ENCODE results near the gene TNFRSF12A. TPM values are rescaled to one million over a fixed set of nuclear protein-coding genes. Genes with fewer than 3 reads are reported as not detected.
"Not testable (repeated sequence)": the region's sequence is repeated elsewhere in the genome, so short reads cannot be mapped to it uniquely, and the experiment has no call there.

TNFRSF12A gene
- polyA plus RNA-seq, 3 donors from 2014 or later, result 1.2 to 1.4 (median 1.4) TPM

DNA sequence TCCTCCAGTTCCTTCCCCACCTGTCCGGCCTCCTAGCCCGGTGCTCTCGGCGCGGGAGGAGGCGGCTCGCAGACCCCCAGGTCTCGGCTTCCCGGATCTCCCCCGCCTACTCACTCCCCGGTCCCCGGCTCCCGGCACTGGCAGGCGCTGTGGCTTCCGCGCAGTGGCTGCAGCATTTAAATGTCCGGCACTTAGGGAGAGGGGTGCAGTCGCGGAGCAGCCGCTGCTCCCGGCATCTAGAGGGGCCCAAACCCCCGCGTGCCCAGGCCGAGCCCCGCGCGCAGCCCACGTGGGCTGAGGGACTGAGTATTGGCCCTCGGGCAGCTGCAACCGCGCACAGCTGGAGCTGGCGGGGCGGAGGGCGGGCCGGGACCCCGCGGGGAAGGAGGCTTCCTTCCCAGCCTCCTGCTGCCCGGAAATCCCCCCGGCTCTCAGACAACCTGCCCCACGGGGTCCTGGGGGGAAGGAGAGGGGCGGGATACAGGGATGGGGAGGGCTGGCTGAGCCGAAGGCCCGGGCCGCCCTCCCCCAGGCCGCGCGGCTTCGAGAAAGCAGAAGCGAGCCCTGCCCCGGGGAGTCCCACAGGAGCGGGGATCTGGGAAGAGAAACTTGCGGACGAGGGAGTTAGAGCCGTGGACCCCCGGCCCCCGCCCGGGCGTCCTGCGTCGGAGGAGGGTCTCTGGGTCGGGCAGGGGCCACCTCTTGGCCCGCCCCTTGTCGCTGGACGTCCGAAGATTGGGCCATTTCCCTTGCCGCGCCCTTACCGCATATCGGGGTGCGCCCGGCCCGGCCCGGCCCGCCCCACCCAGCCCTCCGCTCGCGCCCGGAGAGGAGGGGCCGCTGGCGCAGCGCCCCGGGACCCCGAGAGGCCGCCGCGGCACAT lies 25.8 kb downstream of the TNFRSF12A start, which contains the start of gene MMP25:
MMP25 (plus strand) TSS at position 804 of the 883 bp plus-strand sequence. CDS start 357 bp downstream, outside the sequence.
- no peak for DNase-seq

GRCh38 chr16:3046641-3047386 lies 26.6 kb downstream of the TNFRSF12A start:
- H3K4me3 Mint-ChIP-seq, result peak overlapping the region in 4 of 5 donors; percentile 18 to 54 (median 41)

More for the DNA sequence above, 25.8 kb downstream of the TNFRSF12A start, which contains the start of gene MMP25:
- Mint-ChIP-seq H3K4me3 (peak within 1 kb of the TSS; percentile 62 to 80 (median 76)), H3K27me3 (ENCODE audit: low read depth in 3 of 3) (peaks cover 22 to 32% (median 29%) of the 10 kb centered on the region in 3 donors), H3K4me1 (peaks cover 26 to 30% of the 10 kb centered on the region in 2 donors), H3K9me3 (no peaks in the 10 kb centered on the region), H3K27ac (no peak within 1 kb of the TSS), H3K36me3 (no peaks in the 10 kb centered on the region)

GRCh38 chr16:3047387-3047720 lies 27.2 kb downstream of the TNFRSF12A start:
- peak overlapping the region in 3 of 5 donors; percentile 20 to 63 (median 55) for H3K4me3 Mint-ChIP-seq
- peaks cover 0 to 4% (median 0%) of the 10 kb centered on the region in 3 donors for H3K36me3 Mint-ChIP-seq
- H3K4me1 Mint-ChIP-seq, result peaks cover 37 to 39% of the 10 kb centered on the region in 2 donors
- no peak overlapping the region for H3K27ac Mint-ChIP-seq
- no peak for DNase-seq
- no peaks in the 10 kb centered on the region for H3K9me3 Mint-ChIP-seq
- H3K27me3 Mint-ChIP-seq (ENCODE audit: low read depth in 3 of 3), result peaks cover 22 to 29% (median 27%) of the 10 kb centered on the region in 3 donors

More at GRCh38 chr16:3046641-3047386, 26.6 kb downstream of the TNFRSF12A start:
- Mint-ChIP-seq H3K27ac (no peak overlapping the region), H3K9me3 (no peaks in the 10 kb centered on the region), H3K27me3 (ENCODE audit: low read depth in 3 of 3) (peaks cover 22 to 29% (median 29%) of the 10 kb centered on the region in 3 donors), H3K36me3 (no peaks in the 10 kb centered on the region), H3K4me1 (peaks cover 32 to 35% of the 10 kb centered on the region in 2 donors)
- DNase-seq, result no peak

GRCh38 chr16:3049921-3050481 lies 29.8 kb downstream of the TNFRSF12A start:
- peaks cover 49% of the 10 kb centered on the region in 2 donors for H3K4me1 Mint-ChIP-seq

DNA sequence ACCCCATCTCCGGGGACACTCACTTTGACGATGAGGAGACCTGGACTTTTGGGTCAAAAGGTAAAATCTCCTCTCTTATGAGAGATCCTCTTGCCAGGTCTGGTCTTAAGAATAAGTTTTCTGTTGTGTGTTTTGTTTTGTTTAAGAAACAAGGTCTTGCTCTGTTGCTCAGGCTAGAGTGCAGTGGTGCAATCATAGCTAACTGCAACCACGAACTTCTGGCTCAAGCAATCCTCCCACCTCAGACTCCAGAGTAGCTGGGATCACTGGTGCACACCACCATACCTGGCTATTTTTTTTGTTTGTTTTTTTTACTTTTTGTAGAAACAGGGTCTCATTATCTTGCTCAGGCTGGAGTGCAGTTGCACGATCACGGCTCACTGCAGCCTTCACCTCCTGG lies 30.3 kb downstream of the TNFRSF12A start:
- no peak for DNase-seq
- H3K36me3 Mint-ChIP-seq, result peaks cover 6 to 17% (median 7%) of the 10 kb centered on the region in 3 donors
- H3K4me3 Mint-ChIP-seq, result no peak overlapping the region
- H3K27ac Mint-ChIP-seq, result no peak overlapping the region
- H3K27me3 Mint-ChIP-seq (ENCODE audit: low read depth in 3 of 3), result peaks cover 7 to 12% (median 9%) of the 10 kb centered on the region in 3 donors
- H3K9me3 Mint-ChIP-seq, result no peaks in the 10 kb centered on the region
- H3K4me1 Mint-ChIP-seq, result peaks cover 49% of the 10 kb centered on the region in 2 donors

More at GRCh38 chr16:3049921-3050481, 29.8 kb downstream of the TNFRSF12A start:
- Mint-ChIP-seq H3K27ac (no peak overlapping the region), H3K9me3 (no peaks in the 10 kb centered on the region), H3K4me3 (no peak overlapping the region), H3K36me3 (peaks cover 4 to 12% (median 6%) of the 10 kb centered on the region in 3 donors), H3K27me3 (ENCODE audit: low read depth in 3 of 3) (peaks cover 11 to 16% (median 14%) of the 10 kb centered on the region in 3 donors)
- DNase-seq, result no peak

- H3K9me3 Mint-ChIP-seq, result no peaks in the 10 kb centered on the region
- peaks cover 6 to 12% (median 8%) of the 10 kb centered on the region in 3 donors for H3K27me3 Mint-ChIP-seq (ENCODE audit: low read depth in 3 of 3)
- H3K4me1 Mint-ChIP-seq, result peaks cover 54% of the 10 kb centered on the region in 2 donors
- H3K4me3 Mint-ChIP-seq, result no peak overlapping the region
- H3K27ac Mint-ChIP-seq, result peak overlapping the region in 3 of 6 donors; percentile 6 to 66 (median 27)
- DNase-seq, result no peak
- peaks cover 6 to 19% (median 7%) of the 10 kb centered on the region in 3 donors for H3K36me3 Mint-ChIP-seq
These were observed 30.8 kb downstream of the TNFRSF12A start for GRCh38 chr16:3051009-3051408.

GRCh38 chr16:3051494-3051893 lies 31.3 kb downstream of the TNFRSF12A start:
- Mint-ChIP-seq H3K27ac (peak overlapping the region in 2 of 6 donors; percentile 5 to 66), H3K4me1 (peaks cover 54 to 57% of the 10 kb centered on the region in 2 donors), H3K27me3 (ENCODE audit: low read depth in 3 of 3) (peaks cover 6 to 12% (median 8%) of the 10 kb centered on the region in 3 donors), H3K4me3 (no peak overlapping the region), H3K9me3 (no peaks in the 10 kb centered on the region), H3K36me3 (peaks cover 6 to 19% (median 7%) of the 10 kb centered on the region in 3 donors)
- DNase-seq, result no peak

GRCh38 chr16:3052571-3053329 lies 32.6 kb downstream of the TNFRSF12A start:
- peaks cover 5 to 13% (median 8%) of the 10 kb centered on the region in 3 donors for H3K27me3 Mint-ChIP-seq (ENCODE audit: low read depth in 3 of 3)
- not testable (repeated sequence) for DNase-seq, H3K9me3 Mint-ChIP-seq, H3K4me3 Mint-ChIP-seq
- H3K27ac Mint-ChIP-seq, result peak overlapping the region in 4 of 6 donors; percentile 33 to 77 (median 54)
- peaks cover 62 to 66% of the 10 kb centered on the region in 2 donors for H3K4me1 Mint-ChIP-seq
- peaks cover 6 to 22% (median 7%) of the 10 kb centered on the region in 3 donors for H3K36me3 Mint-ChIP-seq

- peaks cover 6 to 22% (median 7%) of the 10 kb centered on the region in 3 donors for H3K36me3 Mint-ChIP-seq
These were observed 33.2 kb downstream of the TNFRSF12A start for GRCh38 chr16:3053330-3053710.

GRCh38 chr16:3054965-3055733 lies 35.0 kb downstream of the TNFRSF12A start:
- Mint-ChIP-seq H3K9me3 (no peaks in the 10 kb centered on the region), H3K4me1 (peaks cover 63 to 70% of the 10 kb centered on the region in 2 donors), H3K27me3 (ENCODE audit: low read depth in 3 of 3) (peaks cover 2 to 10% (median 3%) of the 10 kb centered on the region in 3 donors), H3K4me3 (peak overlapping the region; percentile 50 to 87 (median 64)), H3K36me3 (peaks cover 6 to 22% (median 7%) of the 10 kb centered on the region in 3 donors), H3K27ac (peak overlapping the region; percentile 53 to 90 (median 83))
- DNase-seq, result no peak

More at GRCh38 chr16:3053330-3053710, 33.2 kb downstream of the TNFRSF12A start:
- Mint-ChIP-seq H3K4me1 (peaks cover 59 to 66% of the 10 kb centered on the region in 2 donors), H3K27ac (peak overlapping the region in 1 of 6 donors; percentile 66)
- H3K4me3 Mint-ChIP-seq; H3K9me3 Mint-ChIP-seq; DNase-seq; H3K27me3 Mint-ChIP-seq (ENCODE audit: low read depth in 3 of 3): not testable (repeated sequence)

- peaks cover 64 to 70% of the 10 kb centered on the region in 2 donors for H3K4me1 Mint-ChIP-seq
- peaks cover 6 to 22% (median 7%) of the 10 kb centered on the region in 3 donors for H3K36me3 Mint-ChIP-seq
- DNase-seq; H3K9me3 Mint-ChIP-seq; H3K27me3 Mint-ChIP-seq (ENCODE audit: low read depth in 3 of 3): not testable (repeated sequence)
- H3K4me3 Mint-ChIP-seq, result peak overlapping the region in 4 of 5 donors; percentile 64 to 87 (median 70)
- peak overlapping the region in 5 of 6 donors; percentile 53 to 90 (median 83) for H3K27ac Mint-ChIP-seq
These were observed 35.6 kb downstream of the TNFRSF12A start for GRCh38 chr16:3055734-3056115.
